Ishikawa (cell line): ENCODE data around the gene SETX.

Source experiments
- CEBPB ChIP-seq: IDR thresholded peaks from 2 replicates; pipeline ENCODE4 v1.6.1; 2012
- CREB1 ChIP-seq: IDR thresholded peaks from 2 replicates; pipeline ENCODE4 v1.6.1; 2012; ENCODE audit warnings: low read depth
- EGR1 ChIP-seq: IDR thresholded peaks from 2 replicates; pipeline ENCODE4 v1.6.1; 2012
- EP300 ChIP-seq: IDR thresholded peaks from 2 replicates; pipeline ENCODE4 v1.6.1; 2012; ENCODE audit warnings: borderline replicate concordance
- MAX ChIP-seq: IDR thresholded peaks from 2 replicates; pipeline ENCODE4 v1.6.1; 2012
- RAD21 ChIP-seq: IDR thresholded peaks from 2 replicates; pipeline ENCODE4 v1.6.1; 2012; ENCODE audit warnings: low read depth
- TAF1 ChIP-seq: IDR thresholded peaks from 2 replicates; pipeline ENCODE4 v1.6.1; 2012; ENCODE audit warnings: low read depth, mild to moderate bottlenecking
- TCF12 ChIP-seq: IDR thresholded peaks from 2 replicates; pipeline ENCODE4 v1.6.1; 2012; ENCODE audit warnings: low read depth
- TEAD4 ChIP-seq: IDR thresholded peaks from 2 replicates; pipeline ENCODE4 v1.6.1; 2012
- YY1 ChIP-seq: IDR thresholded peaks from 2 replicates; pipeline ENCODE4 v1.6.1; 2012; ENCODE audit warnings: low read depth
- ZBTB7A ChIP-seq: IDR thresholded peaks from 2 replicates; pipeline ENCODE4 v1.6.1; 2012; ENCODE audit warnings: low read depth
- TF ChIP-seq, protein P1 (sequence below): IDR thresholded peaks from 2 replicates; pipeline ENCODE4 v1.6.1; 2012; ENCODE audit warnings: low read depth, mild to moderate bottlenecking

DNA sequence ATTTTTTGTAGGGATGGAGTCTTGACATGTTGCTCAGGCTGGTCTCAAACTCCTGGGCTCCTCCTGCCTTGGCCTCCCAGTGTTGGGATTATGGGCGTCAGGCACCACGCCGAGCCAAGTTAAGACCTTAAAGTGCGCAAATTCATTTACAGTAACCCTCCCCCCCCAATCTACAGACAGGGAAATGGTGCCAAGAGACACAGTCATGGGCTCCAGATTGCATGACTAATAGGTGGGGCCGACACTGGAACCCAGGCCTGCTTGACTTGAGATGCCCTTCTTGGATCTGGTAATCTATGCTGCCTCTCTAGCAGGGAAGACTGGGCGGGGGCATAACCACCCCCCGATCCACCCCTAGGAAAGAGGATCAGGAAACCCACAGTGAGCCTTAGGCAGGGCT, 32.3 kb upstream of the SETX start:
- no peak for TF ChIP-seq TEAD4
- no peak for TF ChIP-seq RAD21
- TF ChIP-seq CEBPB, result no peak
- TF ChIP-seq TAF1, result no peak
- no peak for TF ChIP-seq ZBTB7A
- no peak for TF ChIP-seq EGR1
- TF ChIP-seq EP300, result no peak
- no peak for TF ChIP-seq CREB1
- no peak for TF ChIP-seq YY1
- TF ChIP-seq, protein P1, sequence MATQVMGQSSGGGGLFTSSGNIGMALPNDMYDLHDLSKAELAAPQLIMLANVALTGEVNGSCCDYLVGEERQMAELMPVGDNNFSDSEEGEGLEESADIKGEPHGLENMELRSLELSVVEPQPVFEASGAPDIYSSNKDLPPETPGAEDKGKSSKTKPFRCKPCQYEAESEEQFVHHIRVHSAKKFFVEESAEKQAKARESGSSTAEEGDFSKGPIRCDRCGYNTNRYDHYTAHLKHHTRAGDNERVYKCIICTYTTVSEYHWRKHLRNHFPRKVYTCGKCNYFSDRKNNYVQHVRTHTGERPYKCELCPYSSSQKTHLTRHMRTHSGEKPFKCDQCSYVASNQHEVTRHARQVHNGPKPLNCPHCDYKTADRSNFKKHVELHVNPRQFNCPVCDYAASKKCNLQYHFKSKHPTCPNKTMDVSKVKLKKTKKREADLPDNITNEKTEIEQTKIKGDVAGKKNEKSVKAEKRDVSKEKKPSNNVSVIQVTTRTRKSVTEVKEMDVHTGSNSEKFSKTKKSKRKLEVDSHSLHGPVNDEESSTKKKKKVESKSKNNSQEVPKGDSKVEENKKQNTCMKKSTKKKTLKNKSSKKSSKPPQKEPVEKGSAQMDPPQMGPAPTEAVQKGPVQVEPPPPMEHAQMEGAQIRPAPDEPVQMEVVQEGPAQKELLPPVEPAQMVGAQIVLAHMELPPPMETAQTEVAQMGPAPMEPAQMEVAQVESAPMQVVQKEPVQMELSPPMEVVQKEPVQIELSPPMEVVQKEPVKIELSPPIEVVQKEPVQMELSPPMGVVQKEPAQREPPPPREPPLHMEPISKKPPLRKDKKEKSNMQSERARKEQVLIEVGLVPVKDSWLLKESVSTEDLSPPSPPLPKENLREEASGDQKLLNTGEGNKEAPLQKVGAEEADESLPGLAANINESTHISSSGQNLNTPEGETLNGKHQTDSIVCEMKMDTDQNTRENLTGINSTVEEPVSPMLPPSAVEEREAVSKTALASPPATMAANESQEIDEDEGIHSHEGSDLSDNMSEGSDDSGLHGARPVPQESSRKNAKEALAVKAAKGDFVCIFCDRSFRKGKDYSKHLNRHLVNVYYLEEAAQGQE, result no peak
- no peak for TF ChIP-seq TCF12
- no peak for TF ChIP-seq MAX
